Stimulated activated CD4-positive, alpha-beta T cell treated with anti-CD3 and anti-CD28 coated beads, Interleukin-12 subunit alpha, Interleukin-12 subunit beta, amount 100 ng/mL, for 4 hours (primary cell): ENCODE measurements around the gene UNC13A.
A peak's percentile ranks its signal among the peaks of the same experiment; 100 is the strongest.

Experiments used
- DNase-seq: peaks from one replicate; pipeline ENCODE4 v3.0.0-alpha.2; 2020

The UNC13A gene

DNA sequence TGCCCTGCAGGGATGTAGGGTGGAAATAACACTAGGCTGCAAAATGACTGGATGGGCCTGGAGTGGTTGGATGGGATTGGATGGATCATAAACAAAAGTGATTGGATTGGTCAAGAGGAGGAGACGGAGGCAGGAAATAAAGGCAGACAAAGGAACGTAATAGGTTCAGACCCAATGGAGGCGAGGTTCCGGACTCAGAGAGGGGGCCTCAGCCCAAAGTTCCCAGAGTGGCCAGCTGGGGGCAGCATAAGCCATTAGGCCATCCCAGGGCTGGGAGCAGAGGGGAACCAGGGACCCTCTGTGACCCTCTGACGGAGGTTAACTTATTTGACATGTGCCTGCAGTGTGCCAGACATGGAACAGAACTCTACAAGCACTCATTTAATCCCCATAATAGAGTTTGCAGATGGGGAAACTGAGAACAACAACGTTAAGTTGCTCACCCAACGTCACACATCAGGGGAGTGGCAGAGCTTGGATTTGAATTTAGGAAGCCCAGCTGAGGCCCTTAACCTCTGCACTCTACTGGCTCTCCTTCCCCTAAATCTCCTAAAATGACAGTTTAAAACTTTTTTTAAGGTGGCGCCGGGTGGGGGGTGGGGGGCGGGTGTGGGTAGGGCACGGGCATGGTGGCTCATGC is 15.8 kb upstream of the UNC13A start:
- DNase-seq, result peak; percentile 74

DNA sequence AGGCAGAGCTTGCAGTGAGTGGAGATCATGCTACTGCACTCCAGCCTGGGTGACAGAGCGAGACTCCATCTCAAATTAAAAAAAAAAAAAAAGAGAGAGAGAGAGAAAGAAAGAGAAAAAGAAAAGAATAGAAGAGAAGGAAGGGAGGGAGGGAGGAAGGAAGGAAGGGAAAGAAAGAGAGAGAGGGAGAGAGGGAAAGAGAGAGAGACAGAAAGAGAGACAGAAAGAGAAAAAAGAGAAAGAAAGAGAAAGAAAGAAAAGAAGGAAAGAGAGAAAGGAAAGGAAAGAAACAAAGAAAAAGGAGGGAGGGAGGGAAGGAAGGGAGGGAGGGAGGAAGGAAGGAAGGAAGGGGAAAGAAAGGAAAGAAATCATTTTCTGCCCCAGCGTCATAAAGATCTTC is 7.0 kb upstream of the UNC13A start:
- no peak for DNase-seq

DNA sequence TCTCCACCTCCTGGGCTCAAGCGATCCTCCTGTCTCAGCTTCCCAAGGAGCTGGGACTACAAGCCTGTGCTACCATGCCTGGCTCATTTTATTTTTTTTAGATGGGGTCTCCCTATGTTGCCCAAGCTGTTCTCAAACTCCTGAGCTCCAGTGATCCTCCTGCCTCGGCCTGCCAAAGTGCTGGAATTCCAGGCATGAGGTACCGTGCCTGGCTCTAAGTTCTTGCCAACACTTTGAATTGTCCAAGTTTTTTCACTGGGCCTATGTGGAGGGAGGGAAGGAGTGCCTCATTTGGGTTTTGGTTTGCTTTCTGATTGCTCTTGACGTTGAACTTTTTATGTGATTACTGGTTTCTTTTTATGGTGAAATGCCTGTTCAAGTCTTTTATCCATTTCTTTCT is 4.4 kb upstream of the UNC13A start:
- DNase-seq, result no peak

GRCh38 chr19:17688853-17689595 is 870 bp upstream of the UNC13A start:
- DNase-seq, result no peak

DNA sequence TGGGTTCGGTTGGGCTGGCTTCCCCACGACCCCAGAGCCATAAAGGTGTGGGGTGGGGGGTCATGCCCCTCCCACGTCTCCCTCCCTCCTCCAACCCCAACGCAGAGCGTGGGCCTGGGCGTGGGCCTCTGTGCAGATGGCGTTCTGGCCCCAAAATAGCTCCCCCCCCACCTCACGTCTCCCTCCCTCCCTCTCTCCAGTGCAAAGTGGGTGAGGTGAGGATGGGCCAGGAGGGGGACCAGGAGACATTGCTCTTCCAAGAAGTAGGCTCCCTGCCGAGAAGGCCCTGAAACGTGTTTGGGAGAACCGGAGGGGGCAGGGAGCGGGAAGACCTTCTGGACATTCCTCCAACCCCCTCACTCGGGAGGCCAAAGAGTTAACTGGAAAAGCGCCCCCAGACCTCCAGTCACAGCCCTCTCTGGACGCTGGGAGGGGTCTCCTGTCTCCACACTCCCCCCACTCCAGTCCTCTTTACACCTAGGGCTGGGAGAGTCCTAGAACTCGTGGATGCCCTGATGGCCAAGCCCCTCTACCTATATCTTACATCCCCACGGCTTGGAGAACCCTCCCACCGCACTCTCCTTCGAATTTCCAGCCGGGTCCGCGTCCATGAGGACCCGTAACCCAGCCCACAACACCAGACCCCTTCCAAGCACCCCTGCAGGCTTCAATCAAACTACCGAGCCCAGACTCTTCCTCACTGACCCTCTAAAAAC is 855 bp downstream of the UNC13A start:
- DNase-seq, result no peak

DNA sequence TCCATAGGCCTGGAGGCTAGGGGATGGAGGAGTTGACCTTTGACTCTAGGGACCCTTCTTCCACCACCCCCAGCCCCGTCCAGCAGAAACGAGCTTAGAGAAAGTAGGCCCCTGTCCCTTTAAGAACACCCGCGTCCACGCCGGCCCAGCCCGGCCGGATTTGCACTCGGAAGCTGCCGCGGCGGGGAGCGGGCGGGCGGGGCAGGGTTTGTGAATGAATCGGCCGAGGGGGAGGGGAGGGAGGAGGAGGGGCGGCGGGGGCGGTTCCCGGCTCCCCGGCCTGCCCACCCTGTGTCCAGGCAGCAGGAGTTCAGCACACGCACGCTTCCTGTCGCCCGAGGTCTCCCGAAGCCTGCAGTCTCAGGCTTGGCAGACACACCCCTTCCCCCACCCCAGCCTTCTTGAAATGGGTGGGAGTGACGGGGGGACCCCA is 1.5 kb downstream of the UNC13A start:
- DNase-seq, result no peak

- DNase-seq, result no peak
Observed at GRCh38 chr19:17686023-17686521, 2.1 kb downstream of the UNC13A start.

GRCh38 chr19:17685451-17686022 is 2.6 kb downstream of the UNC13A start:
- no peak for DNase-seq

GRCh38 chr19:17684256-17684655 is 3.9 kb downstream of the UNC13A start:
- DNase-seq, result no peak

- no peak for DNase-seq
Observed at GRCh38 chr19:17683078-17683477, 5.1 kb downstream of the UNC13A start.

GRCh38 chr19:17682273-17682672 is 5.9 kb downstream of the UNC13A start:
- no peak for DNase-seq

- DNase-seq, result peak; percentile 35
Observed at GRCh38 chr19:17681505-17682125, 6.5 kb downstream of the UNC13A start.

- DNase-seq, result peak; percentile 23
Observed at GRCh38 chr19:17680230-17680722, 7.9 kb downstream of the UNC13A start.

DNA sequence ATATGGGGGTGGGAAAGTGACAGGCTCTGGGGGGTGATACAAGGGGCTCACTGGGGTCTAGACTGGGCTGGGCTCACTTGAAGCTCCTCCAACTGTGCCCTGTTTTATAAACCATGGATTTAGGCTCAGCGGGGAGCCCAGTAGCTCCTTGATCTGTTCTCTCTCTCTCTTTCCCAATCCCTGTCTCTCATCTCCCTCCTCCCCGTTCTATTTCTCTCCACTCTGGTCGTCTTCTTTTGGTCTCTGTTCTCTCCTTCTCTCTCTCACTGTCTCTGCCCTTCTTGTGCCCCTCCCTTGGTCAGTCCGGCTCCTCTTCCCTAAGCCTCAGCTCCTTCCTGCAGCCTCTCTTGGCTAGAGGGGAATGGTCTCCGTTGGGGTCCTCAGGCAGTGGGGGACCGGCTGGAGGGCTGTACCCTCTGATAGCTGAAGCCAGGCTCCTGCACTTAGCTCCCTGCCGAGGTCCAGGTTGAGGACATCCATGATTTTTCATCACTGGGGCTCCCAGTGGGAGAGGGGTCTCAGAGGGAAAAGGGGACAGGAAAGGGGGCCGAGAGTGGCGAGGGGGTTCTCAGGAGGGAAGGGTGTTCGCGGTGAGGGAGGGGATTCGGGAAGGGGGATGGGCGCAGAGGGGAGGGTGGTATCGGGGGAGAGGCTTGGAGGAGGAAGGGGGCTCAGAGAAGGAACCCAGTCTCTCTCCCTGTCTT is 8.5 kb downstream of the UNC13A start:
- DNase-seq, result no peak

GRCh38 chr19:17678836-17679235 is 9.3 kb downstream of the UNC13A start:
- no peak for DNase-seq

GRCh38 chr19:17677002-17677401 is 11.2 kb downstream of the UNC13A start:
- DNase-seq, result no peak

- no peak for DNase-seq
Observed at GRCh38 chr19:17676295-17676694, 11.9 kb downstream of the UNC13A start.

- DNase-seq, result no peak
Observed at GRCh38 chr19:17673937-17674799, 14.0 kb downstream of the UNC13A start.

GRCh38 chr19:17671906-17672305 is 16.2 kb downstream of the UNC13A start:
- no peak for DNase-seq

- no peak for DNase-seq
Observed at GRCh38 chr19:17669419-17669818, 18.7 kb downstream of the UNC13A start.

DNA sequence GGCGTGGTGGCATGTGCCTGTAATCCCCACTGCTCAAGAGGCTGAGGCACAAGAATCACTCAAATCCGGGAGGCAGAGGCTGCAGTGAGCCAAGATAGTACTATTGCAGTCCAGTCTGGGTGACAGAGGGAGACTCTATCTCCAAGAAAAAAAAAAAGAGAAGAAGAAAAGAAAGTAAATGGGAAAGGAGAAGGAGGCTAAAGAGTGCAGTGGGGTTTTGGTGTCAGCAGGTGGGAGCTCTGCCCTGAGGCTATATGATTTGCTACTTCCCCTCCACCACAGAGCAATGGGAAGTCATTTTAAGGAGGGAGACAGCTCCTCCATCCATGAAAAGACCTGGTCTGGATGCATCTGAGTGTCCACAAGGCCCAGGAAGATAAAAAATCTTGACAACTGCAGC is 23.1 kb downstream of the UNC13A start:
- no peak for DNase-seq
